NCI-H1105 (cell line): Measurements from ENCODE around the gene COL26A1.
"Not testable (repeated sequence)": the region's sequence is repeated elsewhere in the genome, so short reads cannot be mapped to it uniquely, and the experiment has no call there.

Source experiments
- DNase-seq: peaks from one replicate; lab custom pipeline; 2025; lab: John Stamatoyannopoulos, UW

COL26A1 gene

GRCh38 chr7:101598422-101598985 lies 235.8 kb downstream of the COL26A1 start:
- DNase-seq, result no peak

GRCh38 chr7:101598986-101599771 lies 236.5 kb downstream of the COL26A1 start:
- no peak for DNase-seq

- no peak for DNase-seq
These were observed 237.1 kb downstream of the COL26A1 start for GRCh38 chr7:101599787-101600186.

GRCh38 chr7:101602082-101602481 lies 239.4 kb downstream of the COL26A1 start:
- no peak for DNase-seq

GRCh38 chr7:101602484-101603241 lies 240.0 kb downstream of the COL26A1 start:
- peak; percentile 63 for DNase-seq

GRCh38 chr7:101604331-101604933 lies 241.8 kb downstream of the COL26A1 start:
- no peak for DNase-seq

- not testable (repeated sequence) for DNase-seq
These were observed 242.3 kb downstream of the COL26A1 start for GRCh38 chr7:101604934-101605332.

- DNase-seq, result no peak
These were observed 243.2 kb downstream of the COL26A1 start for GRCh38 chr7:101605611-101606497.

- DNase-seq, result no peak
These were observed 243.8 kb downstream of the COL26A1 start for GRCh38 chr7:101606498-101606923.
